ENCODE results near the gene GTF3C2. TPM values are rescaled to one million over a fixed set of nuclear protein-coding genes. Genes with fewer than 3 reads are reported as not detected.

The GTF3C2 gene
- total and polyA plus RNA-seq, 4 donors: 9.7 to 20.6 (median 14.7) TPM

GRCh38 chr2:27282892-27283291 is 73.7 kb downstream of the GTF3C2 start (continued):
- no peak for TF ChIP-seq YY1 (IDR thresholded peaks at IDR 0.05)
- TF ChIP-seq SP1 (IDR thresholded peaks at IDR 0.05): no peak
- no peak for TF ChIP-seq MAX (IDR thresholded peaks at IDR 0.05)
- TF ChIP-seq, protein P1, sequence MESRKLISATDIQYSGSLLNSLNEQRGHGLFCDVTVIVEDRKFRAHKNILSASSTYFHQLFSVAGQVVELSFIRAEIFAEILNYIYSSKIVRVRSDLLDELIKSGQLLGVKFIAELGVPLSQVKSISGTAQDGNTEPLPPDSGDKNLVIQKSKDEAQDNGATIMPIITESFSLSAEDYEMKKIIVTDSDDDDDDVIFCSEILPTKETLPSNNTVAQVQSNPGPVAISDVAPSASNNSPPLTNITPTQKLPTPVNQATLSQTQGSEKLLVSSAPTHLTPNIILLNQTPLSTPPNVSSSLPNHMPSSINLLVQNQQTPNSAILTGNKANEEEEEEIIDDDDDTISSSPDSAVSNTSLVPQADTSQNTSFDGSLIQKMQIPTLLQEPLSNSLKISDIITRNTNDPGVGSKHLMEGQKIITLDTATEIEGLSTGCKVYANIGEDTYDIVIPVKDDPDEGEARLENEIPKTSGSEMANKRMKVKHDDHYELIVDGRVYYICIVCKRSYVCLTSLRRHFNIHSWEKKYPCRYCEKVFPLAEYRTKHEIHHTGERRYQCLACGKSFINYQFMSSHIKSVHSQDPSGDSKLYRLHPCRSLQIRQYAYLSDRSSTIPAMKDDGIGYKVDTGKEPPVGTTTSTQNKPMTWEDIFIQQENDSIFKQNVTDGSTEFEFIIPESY (IDR thresholded peaks at IDR 0.05): no peak
- no peak for TF ChIP-seq RXRA (IDR thresholded peaks at IDR 0.05)
- no peak for TF ChIP-seq HNF4G (IDR thresholded peaks at IDR 0.05)

GRCh38 chr2:27281855-27282559 is 74.6 kb downstream of the GTF3C2 start, which contains the start of gene TRIM54:
Gene TRIM54, plus strand, starts transcription at chr2:27282429. Its CDS starts 303 bp downstream, at chr2:27282732.
- Histone ChIP-seq H3K36me3 (ENCODE audit: control insufficient read depth in 4 of 4, insufficient read depth in 3 of 4, low read depth in 1 of 4, low read length in 3 of 4) (no peaks in the 10 kb centered on the region), H3K4me3 (ENCODE audit: low read depth in 1 of 3, low read length in 3 of 3) (no peak within 1 kb of the TSS), H3K4me1 (ENCODE audit: control insufficient read depth in 4 of 4, insufficient read depth in 4 of 4, low read length in 3 of 4) (peaks cover 0 to 3% (median 0%) of the 10 kb centered on the region in 4 donors), H3K27me3 (ENCODE audit: control insufficient read depth in 4 of 4, insufficient read depth in 4 of 4, low read length in 3 of 4) (peaks cover 0 to 4% (median 0%) of the 10 kb centered on the region in 4 donors), H3K9me3 (ENCODE audit: control insufficient read depth in 4 of 4, low read length in 3 of 4) (no peaks in the 10 kb centered on the region), H3K27ac (ENCODE audit: low read depth in 1 of 2, low read length in 2 of 2) (no peak within 1 kb of the TSS), H3K9ac (ENCODE audit: low read depth in 1 of 2, low read length in 2 of 2) (no peak within 1 kb of the TSS)
- no peak for TF ChIP-seq RXRA (IDR thresholded peaks at IDR 0.05)
- TF ChIP-seq EGR1 (IDR thresholded peaks at IDR 0.05; ENCODE audit: low read depth in 2 of 2): no peak
- no peak for TF ChIP-seq FOXA2 (IDR thresholded peaks at IDR 0.05)
- no peak for TF ChIP-seq FOXA1 (IDR thresholded peaks at IDR 0.05)
- TF ChIP-seq HNF4G (IDR thresholded peaks at IDR 0.05): no peak
- TF ChIP-seq, protein P2, sequence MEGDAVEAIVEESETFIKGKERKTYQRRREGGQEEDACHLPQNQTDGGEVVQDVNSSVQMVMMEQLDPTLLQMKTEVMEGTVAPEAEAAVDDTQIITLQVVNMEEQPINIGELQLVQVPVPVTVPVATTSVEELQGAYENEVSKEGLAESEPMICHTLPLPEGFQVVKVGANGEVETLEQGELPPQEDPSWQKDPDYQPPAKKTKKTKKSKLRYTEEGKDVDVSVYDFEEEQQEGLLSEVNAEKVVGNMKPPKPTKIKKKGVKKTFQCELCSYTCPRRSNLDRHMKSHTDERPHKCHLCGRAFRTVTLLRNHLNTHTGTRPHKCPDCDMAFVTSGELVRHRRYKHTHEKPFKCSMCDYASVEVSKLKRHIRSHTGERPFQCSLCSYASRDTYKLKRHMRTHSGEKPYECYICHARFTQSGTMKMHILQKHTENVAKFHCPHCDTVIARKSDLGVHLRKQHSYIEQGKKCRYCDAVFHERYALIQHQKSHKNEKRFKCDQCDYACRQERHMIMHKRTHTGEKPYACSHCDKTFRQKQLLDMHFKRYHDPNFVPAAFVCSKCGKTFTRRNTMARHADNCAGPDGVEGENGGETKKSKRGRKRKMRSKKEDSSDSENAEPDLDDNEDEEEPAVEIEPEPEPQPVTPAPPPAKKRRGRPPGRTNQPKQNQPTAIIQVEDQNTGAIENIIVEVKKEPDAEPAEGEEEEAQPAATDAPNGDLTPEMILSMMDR (IDR thresholded peaks at IDR 0.05; ENCODE audit: low read depth, low read length, missing input control): no peak
- TF ChIP-seq, protein P3, sequence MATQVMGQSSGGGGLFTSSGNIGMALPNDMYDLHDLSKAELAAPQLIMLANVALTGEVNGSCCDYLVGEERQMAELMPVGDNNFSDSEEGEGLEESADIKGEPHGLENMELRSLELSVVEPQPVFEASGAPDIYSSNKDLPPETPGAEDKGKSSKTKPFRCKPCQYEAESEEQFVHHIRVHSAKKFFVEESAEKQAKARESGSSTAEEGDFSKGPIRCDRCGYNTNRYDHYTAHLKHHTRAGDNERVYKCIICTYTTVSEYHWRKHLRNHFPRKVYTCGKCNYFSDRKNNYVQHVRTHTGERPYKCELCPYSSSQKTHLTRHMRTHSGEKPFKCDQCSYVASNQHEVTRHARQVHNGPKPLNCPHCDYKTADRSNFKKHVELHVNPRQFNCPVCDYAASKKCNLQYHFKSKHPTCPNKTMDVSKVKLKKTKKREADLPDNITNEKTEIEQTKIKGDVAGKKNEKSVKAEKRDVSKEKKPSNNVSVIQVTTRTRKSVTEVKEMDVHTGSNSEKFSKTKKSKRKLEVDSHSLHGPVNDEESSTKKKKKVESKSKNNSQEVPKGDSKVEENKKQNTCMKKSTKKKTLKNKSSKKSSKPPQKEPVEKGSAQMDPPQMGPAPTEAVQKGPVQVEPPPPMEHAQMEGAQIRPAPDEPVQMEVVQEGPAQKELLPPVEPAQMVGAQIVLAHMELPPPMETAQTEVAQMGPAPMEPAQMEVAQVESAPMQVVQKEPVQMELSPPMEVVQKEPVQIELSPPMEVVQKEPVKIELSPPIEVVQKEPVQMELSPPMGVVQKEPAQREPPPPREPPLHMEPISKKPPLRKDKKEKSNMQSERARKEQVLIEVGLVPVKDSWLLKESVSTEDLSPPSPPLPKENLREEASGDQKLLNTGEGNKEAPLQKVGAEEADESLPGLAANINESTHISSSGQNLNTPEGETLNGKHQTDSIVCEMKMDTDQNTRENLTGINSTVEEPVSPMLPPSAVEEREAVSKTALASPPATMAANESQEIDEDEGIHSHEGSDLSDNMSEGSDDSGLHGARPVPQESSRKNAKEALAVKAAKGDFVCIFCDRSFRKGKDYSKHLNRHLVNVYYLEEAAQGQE (IDR thresholded peaks at IDR 0.05): no peak
- TF ChIP-seq HNF4A (conservative IDR thresholded peaks at IDR 0.05): no peak
- TF ChIP-seq ATF3 (IDR thresholded peaks at IDR 0.05): no peak
- TF ChIP-seq, protein P1 (IDR thresholded peaks at IDR 0.05): no peak
- TF ChIP-seq TAF1 (conservative IDR thresholded peaks at IDR 0.05): no peak
- TF ChIP-seq JUND (IDR thresholded peaks at IDR 0.05): no peak
- TF ChIP-seq YY1 (IDR thresholded peaks at IDR 0.05): no peak
- TF ChIP-seq MAX (IDR thresholded peaks at IDR 0.05): no peak
- TF ChIP-seq SP1 (IDR thresholded peaks at IDR 0.05): no peak
- no peak for TF ChIP-seq GABPA (IDR thresholded peaks at IDR 0.05 in 1 of 2, conservative IDR thresholded peaks at IDR 0.05 in 1 of 2)
- DNase-seq (ENCODE audit: low spot score): no peak
- 83% methylated on average over 5 of the region's 5 CpGs for WGBS

All from liver (tissue), 9 donors.